HG03103 (cell line): ENCODE results near the gene EVI2A.
"Not testable (repeated sequence)": the region's sequence is repeated elsewhere in the genome, so short reads cannot be mapped to it uniquely, and the experiment has no call there.

Experiments
- ATAC-seq: cut with Tn5 transposase; IDR thresholded peaks from one replicate; pipeline ENCODE4 v1.9.1; 2021; ENCODE audit warnings: low read depth; ENCODE audit not compliant: unreplicated experiment

EVI2A gene, protein sequence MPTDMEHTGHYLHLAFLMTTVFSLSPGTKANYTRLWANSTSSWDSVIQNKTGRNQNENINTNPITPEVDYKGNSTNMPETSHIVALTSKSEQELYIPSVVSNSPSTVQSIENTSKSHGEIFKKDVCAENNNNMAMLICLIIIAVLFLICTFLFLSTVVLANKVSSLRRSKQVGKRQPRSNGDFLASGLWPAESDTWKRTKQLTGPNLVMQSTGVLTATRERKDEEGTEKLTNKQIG

DNA sequence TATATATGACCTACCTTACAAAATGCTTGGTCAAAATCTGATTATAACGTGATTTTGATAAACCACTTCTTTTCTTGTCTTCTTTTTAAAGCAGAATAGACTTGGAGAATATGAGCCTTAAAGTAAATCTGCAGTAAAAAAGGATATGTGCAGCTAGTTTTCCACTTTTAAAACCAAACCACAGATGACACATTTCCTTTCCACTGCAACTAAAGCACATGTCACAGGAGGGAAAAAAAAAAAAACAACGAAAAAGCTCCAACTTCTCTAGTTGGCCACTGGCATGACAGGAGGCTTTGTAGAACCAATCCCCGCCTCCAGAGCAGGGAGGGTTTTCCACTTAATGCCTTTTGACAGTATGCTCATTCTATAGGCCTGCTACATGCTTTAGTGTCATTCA lies at the start of gene EVI2A:
Gene EVI2A (minus strand): TSS at position 142 of the 400 bp plus-strand sequence. CDS start 2,609 bp downstream, outside the sequence.
- no peak for ATAC-seq

DNA sequence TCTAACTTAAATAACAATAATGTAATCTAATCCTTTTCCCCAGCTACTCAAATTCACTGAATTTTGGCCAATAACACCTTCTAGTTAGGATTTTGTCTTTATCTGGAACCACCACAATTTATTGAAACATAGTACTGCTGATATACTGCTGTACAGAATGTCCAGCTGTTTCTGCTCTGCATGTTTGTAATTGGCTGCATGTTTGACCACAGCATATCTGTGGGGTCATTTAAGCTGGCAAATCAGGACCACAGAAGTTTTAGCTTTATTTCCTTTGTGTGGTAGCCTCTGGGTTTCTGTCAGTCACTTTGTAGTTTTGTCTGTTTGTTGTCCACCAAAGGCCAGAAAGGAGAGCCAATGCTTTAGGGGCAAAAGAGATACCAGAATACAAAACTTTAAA lies 47.8 kb upstream of the EVI2A start:
- ATAC-seq, result no peak

DNA sequence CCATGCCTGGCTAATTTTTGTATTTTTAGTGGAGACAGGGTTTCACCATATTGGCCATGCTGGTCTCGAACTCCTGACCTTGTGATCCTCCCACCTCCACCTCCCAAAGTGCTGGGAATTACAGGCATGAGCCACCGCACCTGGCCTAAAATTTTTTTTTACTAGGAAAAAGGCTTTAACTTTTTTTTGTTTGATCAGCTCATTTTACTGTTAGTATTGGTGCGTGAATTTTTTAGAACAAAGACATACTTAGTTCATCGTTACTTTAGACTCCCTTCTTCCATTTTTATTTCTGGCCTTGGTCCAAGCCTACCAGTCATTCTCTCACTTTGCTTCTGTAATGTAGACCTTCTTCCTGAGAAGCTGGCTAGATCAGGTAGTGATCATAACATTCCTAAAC lies 44.7 kb upstream of the EVI2A start:
- ATAC-seq, result no peak

DNA sequence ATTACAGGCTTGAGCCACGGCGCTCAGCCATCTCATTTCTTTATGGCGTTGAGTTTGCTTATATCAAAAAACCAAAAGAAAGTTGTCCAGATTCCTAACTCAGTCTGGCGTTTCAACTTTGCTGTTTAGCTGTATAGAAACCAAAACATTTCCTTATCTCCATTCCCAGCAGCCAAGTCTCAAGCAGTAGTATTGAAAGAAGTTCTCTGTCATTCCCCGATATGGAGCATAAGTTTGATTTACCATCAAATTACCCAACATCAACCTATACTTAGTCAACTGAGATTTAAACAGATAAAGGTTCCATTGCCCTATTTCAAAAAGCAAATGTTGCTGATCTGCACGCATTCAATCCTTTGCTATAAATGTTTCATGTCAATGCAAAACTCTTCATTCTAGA lies 42.6 kb upstream of the EVI2A start:
- ATAC-seq, result no peak

DNA sequence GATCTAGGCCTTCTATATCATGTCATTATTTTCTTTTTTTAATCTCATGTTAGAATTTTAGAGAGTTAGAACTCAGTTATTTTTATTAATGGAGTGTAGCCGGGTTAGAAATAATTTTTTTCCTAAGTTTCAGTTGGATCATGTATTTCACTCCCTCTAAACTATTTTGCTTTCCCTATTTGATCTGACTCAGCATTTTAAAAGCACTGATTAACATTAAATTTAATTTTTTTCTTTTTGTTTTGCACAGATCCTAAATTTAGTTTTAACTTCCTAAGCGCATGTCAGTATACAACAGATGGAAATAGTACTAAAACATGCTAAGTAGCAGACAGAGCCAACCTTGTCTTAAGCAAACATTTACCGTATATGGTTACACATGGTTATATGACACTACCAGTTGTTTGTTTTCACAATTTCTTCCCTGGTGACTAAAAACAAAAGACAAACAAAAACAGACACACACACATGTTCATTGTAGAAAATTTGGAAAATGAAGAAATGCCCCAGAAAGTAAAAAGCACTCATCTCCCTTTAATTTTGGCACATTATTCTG lies 36.5 kb upstream of the EVI2A start:
- ATAC-seq, result no peak

DNA sequence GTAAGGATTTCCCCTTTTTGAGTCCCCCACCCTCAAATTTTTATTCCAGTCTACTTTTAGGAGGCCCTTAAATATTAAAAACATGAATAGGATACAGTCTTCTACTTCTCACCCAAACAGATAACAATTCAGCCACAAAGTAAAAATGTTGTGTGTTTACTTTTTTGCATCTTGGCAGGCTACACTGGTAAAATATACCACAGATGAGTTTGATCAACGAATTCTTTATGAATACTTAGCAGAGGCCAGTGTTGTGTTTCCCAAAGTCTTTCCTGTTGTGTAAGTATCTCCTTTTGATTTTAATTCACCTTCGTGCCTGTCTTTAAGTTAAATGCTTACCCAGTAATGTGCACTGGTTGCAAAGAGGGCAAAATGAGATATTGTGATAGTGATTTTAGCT lies 35.7 kb upstream of the EVI2A start:
- no peak for ATAC-seq

DNA sequence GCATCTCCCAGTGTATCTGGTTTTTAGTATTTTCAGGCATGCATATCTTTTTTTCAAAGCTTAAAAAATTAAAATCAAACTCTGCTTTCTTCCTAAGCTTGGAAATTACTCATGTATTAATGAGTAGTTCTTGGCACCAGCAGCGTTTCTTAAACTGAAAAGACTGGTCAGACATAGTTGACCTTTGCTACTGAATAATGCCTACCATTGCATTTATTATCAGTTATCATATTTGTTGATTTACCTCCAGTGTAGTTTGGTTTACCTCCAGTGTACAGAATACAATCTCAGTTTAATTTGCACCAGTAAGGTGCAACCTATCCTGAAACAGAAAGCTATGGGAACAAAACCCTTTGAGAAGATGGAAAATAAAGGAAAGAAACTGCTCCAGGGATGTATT lies 34.5 kb upstream of the EVI2A start:
- no peak for ATAC-seq

DNA sequence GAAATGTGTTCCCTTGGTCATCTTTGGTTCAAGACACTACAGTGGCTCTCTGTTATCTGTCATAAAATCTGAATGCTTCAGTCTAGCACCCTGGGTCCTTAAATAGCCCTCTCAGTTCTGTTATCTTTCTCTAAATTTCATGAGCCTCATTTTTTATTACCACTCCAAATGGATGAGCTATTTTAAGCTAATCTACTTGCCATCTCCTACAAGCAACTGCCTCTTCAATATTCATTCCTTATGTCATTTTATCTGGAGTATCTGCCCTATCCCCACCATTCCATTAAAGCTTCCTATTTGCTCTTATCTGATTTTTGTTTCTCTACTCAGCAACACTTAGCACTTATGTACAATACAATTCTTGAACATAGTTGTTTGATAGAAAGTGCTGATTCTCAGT lies 28.0 kb upstream of the EVI2A start:
- no peak for ATAC-seq

DNA sequence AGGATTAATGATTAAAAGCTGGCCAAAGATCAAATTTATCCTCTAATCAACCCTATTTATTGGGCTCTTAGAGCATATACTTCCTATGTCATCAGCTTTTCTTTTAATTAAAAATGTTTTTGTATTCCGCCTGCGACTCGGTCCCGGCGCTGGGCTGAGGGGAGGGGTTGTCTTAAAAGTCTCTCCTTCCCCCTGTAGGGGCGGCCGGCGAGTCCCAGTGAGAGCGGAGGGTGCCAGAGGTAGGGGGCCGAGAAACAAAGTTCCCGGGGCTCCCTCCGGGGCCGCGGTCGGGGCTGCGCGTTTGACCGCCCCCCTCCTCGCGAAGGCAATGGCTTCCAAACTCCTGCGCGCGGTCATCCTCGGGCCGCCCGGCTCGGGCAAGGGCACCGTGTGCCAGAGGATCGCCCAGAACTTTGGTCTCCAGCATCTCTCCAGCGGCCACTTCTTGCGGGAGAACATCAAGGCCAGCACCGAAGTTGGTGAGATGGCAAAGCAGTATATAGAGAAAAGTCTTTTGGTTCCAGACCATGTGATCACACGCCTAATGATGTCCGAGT lies 23.8 kb upstream of the EVI2A start:
- not testable (repeated sequence) for ATAC-seq

DNA sequence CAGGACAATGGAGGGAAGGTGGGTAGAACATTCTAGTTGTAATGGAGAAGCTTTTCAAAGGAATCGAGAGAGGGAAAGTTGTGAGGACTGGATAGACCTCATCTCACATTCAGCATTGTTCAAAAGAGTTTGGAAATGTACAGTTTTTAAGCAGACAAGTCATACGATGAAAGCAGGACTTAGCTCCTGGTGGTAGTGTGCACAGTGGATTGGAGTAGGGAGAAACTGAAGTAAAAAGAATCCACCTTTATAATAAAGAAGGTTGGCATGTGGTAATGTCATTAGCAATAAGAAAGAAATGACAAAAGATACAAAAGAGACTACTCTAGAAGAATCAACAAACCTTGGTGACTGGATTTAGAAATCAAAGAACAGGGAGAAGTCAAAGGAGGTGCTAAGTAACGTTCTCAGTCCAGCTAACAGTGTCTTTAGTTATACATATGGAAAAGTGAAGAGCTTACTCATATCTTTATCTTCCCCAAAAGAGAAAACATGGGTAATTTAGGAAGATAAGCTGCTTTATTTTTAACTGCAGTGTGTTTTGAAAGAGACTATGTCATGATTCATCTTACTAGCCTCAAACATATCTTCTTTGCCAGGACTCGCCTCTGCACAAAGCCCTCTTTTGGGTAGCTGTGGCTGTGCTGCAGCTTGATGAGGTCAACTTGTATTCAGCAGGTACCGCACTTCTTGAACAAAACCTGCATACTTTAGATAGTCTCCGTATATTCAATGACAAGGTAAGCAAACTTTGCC lies 18.7 kb upstream of the EVI2A start:
- ATAC-seq, result no peak

DNA sequence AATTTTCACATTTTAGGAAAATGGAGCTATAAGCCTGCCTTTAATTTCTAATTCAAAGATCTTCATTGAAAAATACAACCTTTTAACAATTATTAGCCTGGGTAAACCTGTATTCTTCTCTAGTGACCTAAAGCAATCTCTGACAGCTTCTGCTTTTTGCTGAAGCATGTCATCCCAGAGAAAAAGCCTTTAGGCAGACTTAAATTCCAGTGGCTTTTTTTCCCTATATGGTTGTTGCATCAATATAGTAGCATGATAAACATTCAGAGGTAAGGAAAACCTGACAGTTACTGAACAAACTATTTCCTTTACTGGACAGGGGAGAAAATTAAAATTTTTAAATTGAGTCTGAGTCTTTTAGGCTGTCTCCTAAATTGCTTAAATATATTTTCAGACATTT lies 7.8 kb upstream of the EVI2A start:
- no peak for ATAC-seq

DNA sequence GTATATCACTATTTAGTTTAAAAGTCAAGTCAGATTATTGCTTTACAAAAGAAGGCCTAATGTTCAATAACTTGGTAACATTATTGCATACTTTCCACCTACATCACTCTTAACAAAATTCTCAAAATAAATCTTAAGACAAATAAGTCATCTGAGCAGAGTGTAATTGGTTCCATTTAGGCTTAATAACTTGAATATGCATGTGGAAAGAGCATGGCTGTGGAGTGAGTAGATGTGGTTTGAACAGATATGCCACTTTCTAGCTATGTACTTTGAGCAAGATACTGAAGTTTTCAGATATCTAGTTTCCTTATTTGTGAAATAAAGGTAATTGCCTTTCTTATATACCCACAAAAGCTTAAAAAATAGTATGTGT lies 6.7 kb upstream of the EVI2A start:
- ATAC-seq, result no peak

DNA sequence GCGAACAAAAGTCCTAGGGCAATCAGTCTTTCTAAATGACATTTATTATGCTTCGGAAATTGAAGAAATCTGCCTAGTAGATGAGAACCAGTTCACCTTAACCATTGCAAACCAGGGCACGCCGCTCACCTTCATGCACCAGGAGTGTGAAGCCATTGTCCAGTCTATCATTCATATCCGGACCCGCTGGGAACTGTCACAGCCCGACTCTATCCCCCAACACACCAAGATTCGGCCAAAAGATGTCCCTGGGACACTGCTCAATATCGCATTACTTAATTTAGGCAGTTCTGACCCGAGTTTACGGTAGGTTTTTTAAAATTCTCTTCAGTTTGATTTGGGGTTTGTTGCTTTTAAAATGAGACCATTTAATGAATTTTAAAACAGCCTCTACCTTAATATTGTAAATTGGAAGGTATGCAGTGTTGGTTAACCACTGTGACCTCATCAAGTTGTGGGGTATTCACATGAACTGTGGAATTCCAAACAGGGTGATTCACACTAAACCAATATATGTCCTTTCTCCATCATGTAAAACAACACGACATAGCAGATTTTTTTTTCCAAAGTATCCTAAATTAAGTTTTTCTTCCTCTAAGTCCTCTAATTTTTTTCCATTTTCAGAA lies 6.2 kb upstream of the EVI2A start:
- no peak for ATAC-seq

DNA sequence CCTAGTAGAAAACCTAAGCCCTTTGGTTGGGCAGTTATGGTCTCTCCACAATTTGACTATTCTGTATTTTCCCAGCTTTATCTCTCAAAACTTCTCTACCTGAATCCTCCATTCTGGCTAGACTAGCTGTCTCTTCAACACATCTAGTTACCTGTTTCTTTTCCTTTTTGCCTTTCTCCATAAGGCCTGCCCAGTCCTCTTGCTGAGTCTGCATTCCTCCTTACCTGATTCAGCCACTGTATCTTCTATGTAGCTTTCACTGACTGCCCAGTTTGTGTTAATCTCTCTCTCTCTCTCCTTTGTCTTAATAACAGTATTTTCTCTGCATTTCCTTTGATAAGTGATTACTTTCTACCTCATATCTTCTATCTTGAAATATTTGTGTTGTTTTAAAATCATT lies 2.1 kb upstream of the EVI2A start:
- no peak for ATAC-seq

DNA sequence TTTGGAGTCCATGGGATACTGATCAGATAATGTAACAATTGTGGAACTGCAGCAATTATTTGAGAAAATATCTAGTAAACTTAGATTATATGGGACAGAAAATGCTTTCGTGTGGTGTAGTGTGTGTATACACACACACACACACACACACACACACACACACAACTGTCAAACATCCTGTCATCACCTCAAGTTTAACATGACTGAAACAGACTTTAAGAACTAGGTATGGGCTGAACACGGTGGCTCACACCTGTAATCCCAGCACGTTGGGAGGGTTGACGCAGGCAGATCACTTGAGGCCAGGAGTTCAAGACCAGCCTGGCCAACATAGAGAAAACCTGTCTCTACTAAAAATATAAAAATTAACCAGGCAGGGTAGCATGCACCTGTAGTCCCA lies 544 bp upstream of the EVI2A start:
- ATAC-seq, result no peak

DNA sequence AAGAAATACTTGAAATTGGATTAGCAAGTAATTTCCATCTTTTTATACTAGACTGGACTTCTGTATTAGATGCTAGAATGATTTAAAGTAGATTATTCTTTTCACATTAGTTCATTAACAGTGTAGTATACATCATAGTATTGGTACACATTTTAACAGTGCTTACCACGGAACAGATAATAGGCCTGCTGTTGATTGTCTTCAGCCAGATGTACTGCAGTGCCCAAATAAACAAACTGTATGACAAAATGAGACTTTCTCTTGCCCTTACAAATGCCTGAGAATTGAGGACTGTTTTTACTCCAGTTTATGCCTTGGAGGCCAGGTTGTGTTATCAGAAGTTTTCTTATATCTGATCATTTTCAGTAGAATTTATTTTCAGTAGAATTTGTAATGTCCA lies 631 bp downstream of the EVI2A start:
- no peak for ATAC-seq

DNA sequence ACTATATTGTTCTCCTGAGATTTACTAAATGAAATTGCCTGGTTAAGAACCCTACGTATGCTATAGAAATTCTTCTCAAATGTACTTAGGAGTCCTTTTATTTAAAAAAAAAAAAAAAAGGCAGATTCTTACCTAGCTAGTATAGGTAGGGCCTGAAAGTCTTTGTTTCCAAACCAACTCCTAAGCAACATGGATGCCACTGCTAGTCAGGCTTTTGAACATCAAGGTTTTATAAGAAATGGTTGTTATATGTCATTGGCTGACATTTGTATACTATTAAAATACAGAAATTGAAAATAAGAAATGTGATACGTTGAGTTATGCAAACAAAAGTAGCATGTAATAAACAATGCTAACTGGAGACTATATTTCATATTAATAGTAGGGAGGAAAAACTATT lies 1.2 kb downstream of the EVI2A start:
- ATAC-seq, result no peak

DNA sequence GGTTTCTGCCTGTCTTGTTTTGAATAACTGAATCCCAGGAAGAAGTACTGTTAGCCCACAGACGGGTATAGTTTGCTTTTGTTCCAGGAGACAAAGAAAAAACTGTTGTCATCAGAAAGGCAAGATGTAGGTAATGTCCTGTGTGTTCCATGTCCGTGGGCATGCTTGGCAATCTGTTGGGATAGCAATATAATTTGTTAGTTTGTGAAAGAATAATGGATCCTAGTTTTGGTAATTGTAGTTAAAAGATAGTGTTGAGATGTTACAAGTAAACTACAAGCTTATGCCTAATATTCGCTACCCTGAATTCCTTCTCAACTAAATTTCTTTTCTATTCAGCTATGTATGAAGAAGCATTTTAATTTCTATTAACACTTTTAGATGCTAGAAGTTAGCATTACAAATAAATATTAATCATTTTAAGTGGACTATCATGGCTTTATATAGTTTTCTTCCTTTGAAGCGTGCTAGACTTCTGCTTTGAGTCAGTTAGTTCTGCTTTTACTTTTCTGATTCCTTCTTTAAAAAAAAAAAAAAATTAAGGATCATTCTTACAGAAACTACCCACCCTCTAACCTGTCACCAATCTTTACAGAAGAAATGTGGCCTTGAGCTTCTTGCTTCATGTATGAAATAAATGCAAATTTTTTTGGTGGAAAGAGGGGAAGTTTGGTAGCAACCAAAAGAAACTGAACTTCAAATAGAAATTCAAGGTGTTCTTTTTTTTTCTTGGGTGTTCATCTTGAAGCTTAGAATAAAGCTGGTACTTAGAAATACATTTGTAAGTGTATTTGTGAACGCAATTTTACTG lies 2.4 kb downstream of the EVI2A start:
- no peak for ATAC-seq

DNA sequence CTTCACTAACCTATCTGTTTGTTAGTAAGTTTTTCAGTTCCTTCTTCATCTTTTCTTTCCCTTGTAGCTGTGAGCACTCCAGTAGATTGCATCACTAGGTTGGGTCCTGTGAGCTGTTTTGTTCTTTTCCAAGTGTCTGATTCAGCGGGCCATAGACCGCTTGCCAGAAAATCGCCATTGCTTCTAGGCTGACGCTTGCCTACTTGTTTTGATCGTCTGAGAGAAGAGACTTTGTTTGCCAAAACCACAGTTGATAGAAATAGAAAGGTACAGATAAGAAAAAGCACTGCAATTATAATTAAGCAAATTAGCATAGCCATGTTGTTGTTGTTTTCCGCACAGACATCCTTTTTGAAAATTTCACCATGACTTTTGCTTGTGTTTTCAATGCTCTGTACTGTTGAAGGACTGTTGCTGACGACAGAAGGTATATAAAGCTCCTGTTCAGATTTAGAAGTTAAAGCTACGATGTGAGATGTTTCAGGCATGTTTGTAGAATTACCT lies 3.1 kb downstream of the EVI2A start:
- no peak for ATAC-seq

DNA sequence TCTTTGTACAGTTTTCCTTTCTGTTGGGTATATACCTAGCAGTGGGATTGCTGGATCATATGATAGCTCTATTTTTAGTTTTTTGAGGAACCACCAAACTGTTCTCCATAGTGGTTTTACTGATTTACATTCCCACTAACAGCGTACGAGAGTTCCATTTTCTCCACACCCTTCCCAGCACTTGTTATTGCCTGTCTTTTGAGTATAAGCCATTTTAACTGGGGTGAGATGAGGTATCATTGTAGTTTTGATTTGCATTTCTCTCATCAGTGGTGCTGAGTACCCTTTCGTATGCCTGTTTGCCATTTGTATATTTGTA lies 6.7 kb downstream of the EVI2A start:
- no peak for ATAC-seq
